ENCODE data around the gene DCTN2. TPM values are rescaled to one million over a fixed set of nuclear protein-coding genes. Genes with fewer than 3 reads are reported as not detected.

DCTN2 gene
- polyA plus RNA-seq = 109 to 158 TPM (median 132 TPM) in 3 replicates
- polyA plus RNA-seq (2011; ENCODE audit: low read depth) = 330 TPM
- polyA plus RNA-seq (2011; cell fraction: cytosol; rRNA removed) = 110 and 143 TPM in 2 replicates
- polyA plus RNA-seq (2011; cell fraction: nucleus; rRNA removed) = 114 and 116 TPM in 2 replicates
- polyA plus RNA-seq (2012; ENCODE audit: low replicate concordance) = 126 and 140 TPM in 2 replicates
- polyA minus RNA-seq = 96.0 to 116 TPM (median 99.6 TPM) in 3 replicates
- 131 TPM for polyA minus RNA-seq (2011; cell fraction: cytosol; rRNA and poly(A)+ RNA removed)
- polyA minus RNA-seq (2011; cell fraction: nucleus; rRNA and poly(A)+ RNA removed) = 58.8 and 71.0 TPM in 2 replicates

DNA sequence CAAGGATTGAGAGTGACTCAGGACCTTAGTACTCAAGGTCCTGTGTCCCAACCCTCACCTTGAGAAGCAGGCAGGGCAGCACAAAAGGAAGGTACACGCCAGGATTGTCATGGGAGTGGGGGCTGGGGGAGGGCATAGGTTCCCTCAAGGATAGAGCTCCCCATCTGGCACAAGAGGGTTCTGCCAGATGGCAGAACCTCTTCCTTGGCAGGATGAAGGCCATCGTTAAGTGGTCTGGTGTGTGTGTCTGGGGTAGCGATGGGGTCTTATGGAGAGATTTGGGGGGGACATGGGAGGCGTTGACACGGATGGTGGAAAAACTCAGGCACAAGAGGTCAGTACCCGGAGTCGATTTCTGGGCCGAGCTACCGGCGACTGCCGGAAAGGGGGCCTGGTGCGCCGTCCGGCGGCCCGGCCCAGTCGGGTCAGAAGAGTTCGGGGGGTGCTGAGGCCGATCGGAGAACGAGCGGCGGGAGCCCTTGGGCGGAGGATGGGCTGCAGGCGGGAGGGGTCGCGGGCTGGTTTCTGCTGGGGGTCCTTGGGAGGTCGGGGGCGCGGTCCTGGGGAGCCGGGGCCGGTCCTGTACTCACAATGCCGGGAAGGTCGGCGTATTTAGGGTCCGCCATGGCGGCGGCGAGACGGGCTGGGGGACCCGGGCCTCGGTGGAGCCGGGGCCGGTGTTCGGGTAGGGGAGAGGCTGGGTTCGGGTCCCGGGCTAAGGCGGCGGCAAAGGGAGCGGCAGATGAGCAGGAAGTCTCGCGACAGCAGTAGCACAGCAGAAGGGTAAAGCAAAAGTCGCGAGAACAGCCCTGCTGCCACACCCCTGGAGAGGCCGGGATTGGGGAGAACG lies at the start of gene DCTN2:
Gene DCTN2, minus strand, starts transcription at position 755 of the 850 bp plus-strand sequence. Its CDS starts 129 bp downstream, at position 626.
- H3K4me3 ChIP-seq (ENCODE audit: control insufficient read depth in 2 of 3, extremely low read depth in 1 of 3, insufficient read depth in 2 of 3, low read depth in 1 of 3, low read length in 3 of 3) = peak within 1 kb of the TSS; percentile 84 to 98 (median 93)
- H3K27ac ChIP-seq (ENCODE audit: control insufficient read depth, insufficient read depth, low read length) = peak within 1 kb of the TSS; percentile 87
- DNase-seq (ENCODE audit: low read depth, low spot score) (peak; percentile 79), FAIRE-seq (no peak)
- H2AFZ ChIP-seq (ENCODE audit: control insufficient read depth, low read length) = peak within 1 kb of the TSS; percentile 73
- peaks cover 26% of the 10 kb centered on the region for H3K27me3 ChIP-seq (ENCODE audit: control insufficient read depth, extremely low read depth, insufficient read depth, low read length)
- peaks cover 33% of the 10 kb centered on the region for H3K79me2 ChIP-seq (ENCODE audit: control insufficient read depth, insufficient read depth, low read length)
- H3K9ac ChIP-seq (ENCODE audit: control insufficient read depth, extremely low read depth, insufficient read depth, low read length) = peak within 1 kb of the TSS; percentile 93
- TF ChIP-seq CTCF (optimal IDR thresholded peaks at IDR 0.05 in 1 of 3, IDR thresholded peaks at IDR 0.05 in 1 of 3, conservative IDR thresholded peaks at IDR 0.05 in 1 of 3; ENCODE audit: extremely low read depth in 1 of 3, insufficient read depth in 2 of 3, low read length in 3 of 3) = peak; percentile 20 to 41 (median 35)
- no peak for TF ChIP-seq EZH2 (IDR thresholded peaks at IDR 0.05; ENCODE audit: low read length)
- peaks cover 20% of the 10 kb centered on the region for H3K4me1 ChIP-seq (ENCODE audit: control insufficient read depth, extremely low read depth, insufficient read depth, low read length)
- H3K36me3 ChIP-seq (ENCODE audit: control insufficient read depth in 2 of 2, extremely low read depth in 1 of 2, insufficient read depth in 2 of 2, low read length in 2 of 2) = peaks cover 8% of the 10 kb centered on the region in 2 experiments
- H3K9me3 ChIP-seq (ENCODE audit: control insufficient read depth, low read depth, low read length) = no peaks in the 10 kb centered on the region
- H3K4me2 ChIP-seq (ENCODE audit: control insufficient read depth, extremely low read depth, insufficient read depth, low read depth, low read length) = peak within 1 kb of the TSS; percentile 95
- H3K9me1 ChIP-seq (ENCODE audit: control insufficient read depth, extremely low read depth, insufficient read depth, low read length) = peaks cover 3% of the 10 kb centered on the region
- H4K20me1 ChIP-seq (ENCODE audit: control insufficient read depth, extremely low read depth, insufficient read depth, low read length) = peaks cover 7% of the 10 kb centered on the region
- dilution Hi-C loops (cut with MboI; ENCODE audit: extremely low pct_ligation_motif_present, low sequenced_read_pairs) = no loop called here

GRCh38 chr12:57593187-57593586 lies 46.2 kb upstream of the DCTN2 start:
- H3K4me2 ChIP-seq (ENCODE audit: control insufficient read depth, extremely low read depth, insufficient read depth, low read depth, low read length) = peak overlapping the region; percentile 100
- dilution Hi-C loops (cut with MboI; ENCODE audit: extremely low pct_ligation_motif_present, low sequenced_read_pairs) = loop anchor here (25.0 kb wide), 1 partner anchor 144 kb away; the partner anchor contains the start of genes AGAP2 and TSPAN31
- no peak for TF ChIP-seq EZH2 (IDR thresholded peaks at IDR 0.05; ENCODE audit: low read length)
- no peak for TF ChIP-seq CTCF (optimal IDR thresholded peaks at IDR 0.05 in 1 of 3, IDR thresholded peaks at IDR 0.05 in 1 of 3, conservative IDR thresholded peaks at IDR 0.05 in 1 of 3; ENCODE audit: extremely low read depth in 1 of 3, insufficient read depth in 2 of 3, low read length in 3 of 3)

More at GRCh38 chr12:57593187-57593586, 46.2 kb upstream of the DCTN2 start:
- H3K9me3 ChIP-seq (ENCODE audit: control insufficient read depth, low read depth, low read length) = no peaks in the 10 kb centered on the region
- H3K27me3 ChIP-seq (ENCODE audit: control insufficient read depth, extremely low read depth, insufficient read depth, low read length) = peaks cover under 1% of the 10 kb centered on the region
- peaks cover 22% of the 10 kb centered on the region for H3K4me1 ChIP-seq (ENCODE audit: control insufficient read depth, extremely low read depth, insufficient read depth, low read length)
- H2AFZ ChIP-seq (ENCODE audit: control insufficient read depth, low read length) = no peak overlapping the region
- H4K20me1 ChIP-seq (ENCODE audit: control insufficient read depth, extremely low read depth, insufficient read depth, low read length) = no peaks in the 10 kb centered on the region
- DNase-seq (ENCODE audit: low read depth, low spot score) = no peak
- H3K9ac ChIP-seq (ENCODE audit: control insufficient read depth, extremely low read depth, insufficient read depth, low read length) = no peak overlapping the region
- H3K4me3 ChIP-seq (ENCODE audit: control insufficient read depth in 2 of 3, extremely low read depth in 1 of 3, insufficient read depth in 2 of 3, low read depth in 1 of 3, low read length in 3 of 3) = no peak overlapping the region
- peaks cover 22% of the 10 kb centered on the region for H3K79me2 ChIP-seq (ENCODE audit: control insufficient read depth, insufficient read depth, low read length)
- no peak overlapping the region for H3K27ac ChIP-seq (ENCODE audit: control insufficient read depth, insufficient read depth, low read length)
- peaks cover 6% of the 10 kb centered on the region for H3K9me1 ChIP-seq (ENCODE audit: control insufficient read depth, extremely low read depth, insufficient read depth, low read length)
- no peak for FAIRE-seq
- peaks cover 16 to 20% of the 10 kb centered on the region in 2 experiments for H3K36me3 ChIP-seq (ENCODE audit: control insufficient read depth in 2 of 2, extremely low read depth in 1 of 2, insufficient read depth in 2 of 2, low read length in 2 of 2)
